ENCODE data around the gene VPS37C. TPM values are rescaled to one million over a fixed set of nuclear protein-coding genes. Genes with fewer than 3 reads are reported as not detected.

Gene VPS37C
- polyA plus RNA-seq, 10 donors, result 13.3 to 17.7 (median 16.4) TPM

DNA sequence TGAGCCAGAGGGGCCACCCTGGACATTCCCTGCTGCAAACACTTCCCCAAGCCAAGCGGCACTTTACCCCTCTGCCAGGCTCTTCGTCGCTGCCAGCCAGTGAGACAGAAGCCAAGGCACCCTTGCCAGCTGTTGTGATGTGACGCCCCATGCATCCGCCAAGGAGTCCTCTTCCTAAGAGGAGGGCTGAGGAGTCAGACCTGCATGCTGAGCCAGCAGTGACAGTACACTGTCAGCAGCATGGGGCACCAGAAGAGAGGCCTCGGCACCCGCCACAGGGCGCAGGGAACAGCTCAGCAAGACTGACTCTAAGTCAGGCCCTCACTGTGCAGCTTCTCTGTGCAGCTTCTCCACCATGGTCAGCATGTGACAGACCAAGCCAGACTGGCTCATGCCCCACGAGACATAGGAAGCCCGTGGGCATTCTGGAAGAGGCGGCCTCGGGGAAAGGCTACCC, 26.4 kb downstream of the VPS37C start:
- DNase-seq, result peak in 1 of 3 donors; percentile 40

DNA sequence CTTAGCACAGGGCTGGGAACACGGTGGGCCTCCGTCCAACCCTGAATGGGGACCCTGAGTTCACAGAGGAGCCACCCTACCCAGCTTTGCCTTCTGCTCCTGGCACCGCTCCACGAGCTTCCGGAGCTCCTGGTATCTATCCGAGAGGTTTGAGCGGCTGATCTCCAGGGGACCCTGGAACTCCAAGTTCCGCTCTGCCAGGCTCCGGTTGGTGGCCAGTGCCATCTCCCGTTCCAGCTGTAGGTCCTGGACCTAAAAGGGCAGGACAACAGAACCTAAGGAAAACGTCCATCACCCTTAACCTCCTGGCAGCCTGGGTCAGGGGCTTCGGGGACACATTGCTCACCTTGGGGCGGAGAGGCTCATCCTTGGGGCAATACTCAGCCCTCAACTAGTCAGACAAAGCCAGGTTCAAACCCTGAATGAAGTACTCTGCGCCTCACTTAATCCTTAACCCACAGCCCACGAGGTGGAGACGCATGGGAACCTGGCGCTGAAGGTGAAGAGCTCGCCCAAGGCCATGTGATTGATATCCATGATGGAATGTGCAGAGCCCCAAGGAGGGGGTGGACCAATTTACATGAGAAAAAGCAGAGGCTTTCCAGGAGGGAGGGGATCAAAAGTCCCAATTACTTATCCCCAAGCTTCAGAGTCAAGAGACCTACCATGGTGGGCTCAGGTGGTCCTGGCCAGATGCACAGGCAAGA, 27.1 kb downstream of the VPS37C start:
- DNase-seq, result no peak

DNA sequence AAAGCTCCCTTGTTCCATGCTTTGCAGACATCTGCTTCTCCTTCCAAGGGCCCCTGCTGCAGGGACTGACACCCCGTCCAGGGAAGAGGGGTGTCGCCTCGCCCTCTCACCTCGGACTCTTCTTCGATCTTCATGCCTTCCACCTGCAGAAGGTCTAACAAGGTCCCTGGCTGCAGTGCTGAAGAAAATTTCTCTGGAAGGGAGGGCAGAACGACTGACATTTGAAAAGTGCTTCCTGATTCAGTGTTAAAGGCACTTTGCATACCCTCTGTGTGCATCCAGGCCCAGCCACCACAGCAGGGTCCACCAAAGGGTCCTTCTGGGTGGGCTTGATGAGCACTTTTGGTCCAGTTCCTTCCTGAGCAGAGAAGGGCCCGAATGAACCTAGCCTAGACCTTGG, 28.1 kb downstream of the VPS37C start:
- no peak for DNase-seq

DNA sequence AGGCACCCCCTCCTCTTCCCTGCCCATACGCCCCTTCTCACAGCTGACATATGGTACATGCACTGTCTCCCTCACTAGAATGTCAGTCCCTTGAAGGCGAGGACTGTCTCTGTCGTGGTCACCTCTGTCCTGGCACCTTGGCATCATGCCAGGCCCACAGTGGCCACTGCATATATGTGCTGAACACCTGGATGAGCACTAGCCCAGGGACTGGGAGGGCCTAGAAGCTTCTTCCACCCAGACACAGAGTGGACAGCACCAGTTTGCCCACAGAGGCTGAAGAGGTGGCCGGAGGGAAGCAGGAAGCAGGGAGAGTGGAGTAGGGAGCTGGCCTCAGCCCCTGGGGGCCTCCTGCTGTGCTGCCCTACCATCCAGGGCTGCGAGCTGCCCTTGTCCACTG, 28.6 kb downstream of the VPS37C start:
- DNase-seq, result no peak

GRCh38 chr11:61131998-61132555, 29.1 kb downstream of the VPS37C start:
- no peak for DNase-seq

GRCh38 chr11:61131586-61131985, 29.6 kb downstream of the VPS37C start:
- no peak for DNase-seq

GRCh38 chr11:61131186-61131585, 30.0 kb downstream of the VPS37C start:
- DNase-seq, result peak; percentile 44 to 72 (median 48)

DNA sequence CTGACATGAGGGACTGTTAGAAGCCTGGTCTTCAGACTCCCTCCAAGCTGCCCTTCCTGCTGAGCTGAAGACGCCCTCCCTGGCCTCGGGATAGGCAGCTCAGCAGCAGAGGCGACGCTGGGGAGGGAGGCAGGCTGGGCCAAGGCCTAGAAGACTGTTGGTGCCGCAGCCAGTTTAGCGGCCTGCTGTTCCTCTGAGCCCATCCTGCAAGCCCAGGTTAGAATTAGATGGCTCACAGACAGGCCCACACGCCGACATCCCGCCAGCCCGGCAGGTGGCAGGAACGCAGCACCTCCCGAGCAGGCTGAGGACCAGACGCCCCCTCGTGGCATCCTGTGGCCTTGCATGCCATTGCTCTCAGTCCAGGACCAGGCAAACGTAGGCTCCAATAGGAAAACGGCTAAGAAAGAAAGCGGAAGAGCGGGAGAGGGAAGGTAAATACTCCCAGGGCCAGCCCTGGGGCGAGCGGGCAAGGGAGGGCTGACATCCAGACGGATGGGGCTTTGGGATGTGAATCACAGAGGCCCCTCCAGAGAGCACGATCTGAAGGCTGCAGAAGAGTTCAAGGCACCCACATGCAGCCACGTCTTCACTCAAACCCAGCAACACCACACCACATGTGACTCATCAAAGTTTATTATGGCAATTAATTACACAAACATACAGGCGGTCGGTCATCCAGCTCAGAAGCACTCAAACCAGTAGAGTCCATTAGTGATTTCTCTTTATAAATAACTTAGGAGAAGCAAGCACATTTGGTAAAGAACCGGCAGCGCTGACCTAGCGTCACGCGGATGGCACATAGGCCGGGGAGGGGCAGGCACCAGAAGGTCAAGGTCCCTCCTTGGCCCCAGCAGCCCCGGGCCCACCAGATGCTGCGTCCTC, 31.3 kb downstream of the VPS37C start:
- peak; percentile 79 to 93 (median 90) for DNase-seq

DNA sequence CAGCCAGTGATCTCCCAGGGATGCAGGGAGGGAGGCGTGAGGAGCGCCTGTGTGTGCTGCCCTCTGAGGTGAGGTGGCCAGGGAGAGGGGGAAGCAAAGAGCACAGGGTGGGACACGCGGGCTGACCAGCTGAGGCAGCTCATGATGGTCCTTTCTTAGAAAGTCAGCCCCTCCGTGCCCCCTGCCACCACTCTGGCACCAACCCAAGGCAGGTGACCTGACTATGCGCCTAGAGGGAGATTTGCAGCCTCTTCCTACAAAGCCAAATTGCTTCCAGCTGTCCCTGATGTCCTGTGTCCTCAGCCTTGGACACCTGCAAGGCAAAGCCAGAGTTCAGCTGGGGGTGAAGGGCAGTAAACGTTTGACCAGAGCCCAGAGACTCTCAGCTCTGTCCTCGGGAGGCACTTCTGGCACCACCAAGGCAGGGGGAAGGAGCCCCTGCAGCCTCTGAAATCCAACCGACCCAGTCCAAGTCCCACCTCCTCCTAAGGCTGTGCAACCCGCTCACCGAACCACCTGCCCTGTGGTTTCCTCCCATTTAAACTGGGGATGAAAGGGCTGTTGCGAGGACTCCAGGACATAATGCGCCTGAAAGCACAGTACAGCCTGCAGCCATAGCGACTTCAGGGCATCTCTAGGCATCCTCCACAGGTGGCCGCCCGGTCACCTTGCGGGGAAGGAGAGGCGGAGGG, 32.1 kb downstream of the VPS37C start:
- DNase-seq, result peak in 1 of 3 donors; percentile 48

DNA sequence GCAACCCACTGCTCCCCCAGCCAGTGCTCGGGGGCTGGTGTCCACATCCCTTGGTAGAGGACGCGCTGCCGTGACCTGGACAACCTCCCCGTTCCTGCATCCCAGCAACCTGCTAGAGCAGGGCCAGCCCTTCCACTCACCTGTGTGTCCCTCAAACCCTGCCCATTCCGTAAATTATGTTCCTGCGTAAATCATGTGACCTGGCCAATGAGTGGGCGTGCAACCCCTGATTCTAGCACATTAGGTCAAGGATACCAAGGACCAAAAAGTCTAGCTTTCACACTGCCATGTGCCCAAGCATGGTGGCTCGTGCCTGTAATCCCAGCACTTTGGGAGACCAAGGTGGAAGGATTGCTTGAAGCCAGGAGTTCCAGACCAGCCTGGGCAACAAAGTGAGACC, 33.2 kb downstream of the VPS37C start:
- DNase-seq, result no peak

GRCh38 chr11:61126256-61126655, 35.0 kb downstream of the VPS37C start:
- DNase-seq, result peak in 2 of 3 donors; percentile 57 to 75

DNA sequence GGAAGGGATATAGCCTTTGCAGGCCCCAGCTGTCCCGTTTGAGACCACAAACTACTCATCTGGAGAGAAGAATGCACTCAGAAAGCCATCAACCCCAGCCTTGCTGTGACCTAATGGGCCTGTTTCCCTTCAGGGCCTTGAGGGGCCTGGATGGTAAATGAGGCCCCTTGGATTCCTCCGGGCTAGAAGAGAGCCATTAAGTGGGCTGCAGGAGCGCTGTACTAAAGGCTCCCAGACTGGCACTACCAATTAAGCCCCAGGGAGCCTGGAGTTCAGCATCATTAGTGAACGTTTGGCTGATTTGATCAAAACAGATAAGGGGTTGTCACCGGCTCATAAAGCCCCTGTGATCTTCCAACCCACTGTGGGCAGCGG, 35.9 kb downstream of the VPS37C start:
- no peak for DNase-seq

DNA sequence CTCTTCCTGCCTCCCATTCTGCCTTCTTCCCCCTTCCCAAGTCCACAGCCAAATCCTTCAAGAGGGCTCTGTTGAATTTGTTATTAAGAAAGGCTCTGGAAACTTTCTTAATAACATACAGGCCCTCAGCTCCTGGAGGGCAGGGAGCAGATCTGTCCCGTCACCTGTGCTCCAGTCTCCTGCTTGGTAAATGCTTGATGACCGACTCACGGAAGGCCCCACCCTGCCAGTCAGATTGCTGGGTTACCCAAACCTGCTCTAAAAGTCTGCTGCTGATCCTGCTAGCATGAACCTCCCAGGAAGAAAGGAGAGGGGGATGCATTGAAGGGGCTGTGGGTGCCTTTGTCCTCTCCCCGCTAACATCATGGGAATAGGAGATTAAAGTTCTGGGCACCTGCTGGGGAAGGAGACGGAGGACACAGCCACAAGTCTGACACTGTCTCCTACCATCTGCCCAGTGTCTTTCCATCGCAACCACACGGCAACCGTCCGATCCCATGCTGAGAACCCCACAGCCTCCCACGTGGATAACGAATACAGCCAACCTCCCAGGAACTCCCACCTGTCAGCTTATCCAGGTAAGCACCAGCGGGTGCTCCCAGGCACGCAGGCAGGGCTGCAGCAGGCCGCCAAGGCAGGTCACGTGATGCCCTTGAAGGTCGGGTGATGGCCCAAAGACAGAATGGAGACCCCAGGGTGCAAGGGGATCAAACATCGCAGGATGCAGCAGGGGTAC, 36.5 kb downstream of the VPS37C start:
- no peak for DNase-seq

DNA sequence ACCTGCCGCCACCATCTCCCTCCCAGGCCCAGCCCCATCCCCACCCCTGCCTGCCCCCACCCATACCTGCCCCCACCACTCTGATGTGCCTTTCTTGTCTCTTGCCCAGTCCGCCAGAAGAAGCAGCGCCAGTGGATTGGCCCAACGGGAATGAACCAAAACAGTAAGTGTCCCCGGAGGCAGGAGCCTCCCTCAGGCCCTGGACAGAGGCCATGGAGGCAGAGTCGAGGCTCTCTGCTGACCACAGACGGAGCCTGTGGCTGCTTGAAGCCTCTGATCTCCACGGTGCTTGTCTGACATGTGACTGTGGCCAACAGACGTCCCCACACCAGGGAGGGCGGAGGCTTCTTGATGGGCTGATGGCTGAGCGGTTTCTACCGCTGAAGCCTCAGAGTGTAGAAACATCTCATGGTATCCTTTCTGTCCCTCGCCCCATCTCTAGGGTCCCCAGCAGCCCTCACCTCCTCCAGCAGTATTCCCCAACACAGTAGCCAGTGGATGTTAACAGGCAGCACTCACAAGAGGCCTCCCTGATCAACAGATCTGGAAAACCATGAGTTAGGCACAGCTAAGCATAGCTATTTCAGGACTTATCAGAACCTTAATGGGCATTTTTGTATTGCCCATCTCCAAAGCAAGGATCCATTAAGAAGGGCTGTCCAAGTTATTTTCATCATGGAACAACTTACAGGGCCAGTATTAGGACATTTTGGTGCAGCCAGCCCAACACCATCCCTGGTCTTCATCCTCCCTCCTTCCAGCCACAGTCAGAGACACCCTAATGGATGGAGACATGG, 37.3 kb downstream of the VPS37C start:
- DNase-seq, result no peak

GRCh38 chr11:61122761-61123160, 38.5 kb downstream of the VPS37C start:
- DNase-seq, result no peak

GRCh38 chr11:61121917-61122316, 39.3 kb downstream of the VPS37C start:
- DNase-seq, result no peak

GRCh38 chr11:61121192-61121831, 39.9 kb downstream of the VPS37C start:
- DNase-seq, result no peak

DNA sequence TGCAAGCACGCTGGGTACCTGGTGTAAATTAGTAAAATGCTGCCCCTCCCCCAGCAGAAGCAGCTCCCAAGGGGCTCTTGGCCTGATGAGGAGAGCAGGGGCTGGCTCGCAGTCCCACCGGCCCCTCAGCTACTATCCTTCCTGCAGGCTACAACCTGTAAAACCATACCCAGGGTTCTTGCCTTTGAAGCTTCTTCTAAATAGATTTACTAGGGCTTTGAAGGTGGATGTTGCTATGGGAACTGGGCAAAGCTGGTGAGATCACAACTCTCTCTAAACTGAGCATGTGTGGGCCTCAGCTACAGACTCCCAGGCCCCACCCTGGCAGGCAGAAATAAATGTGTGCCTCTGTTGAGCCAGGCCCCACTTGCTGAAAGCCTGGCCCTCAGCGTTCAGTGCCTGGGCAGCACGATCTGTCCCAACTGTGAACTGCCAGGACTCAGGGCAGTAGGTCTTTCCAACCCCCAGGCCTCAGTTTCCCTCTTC, 40.5 kb downstream of the VPS37C start:
- no peak for DNase-seq

GRCh38 chr11:61120099-61120705, 41.0 kb downstream of the VPS37C start:
- DNase-seq, result peak in 1 of 3 donors; percentile 2
